GM21390 (cell line): ENCODE results near the gene NR6A1.

ENCODE experiments used
- ATAC-seq: cut with Tn5 transposase; IDR thresholded peaks from one replicate; pipeline ENCODE4 v1.9.1; 2021; ENCODE audit not compliant: unreplicated experiment

NR6A1 gene

DNA sequence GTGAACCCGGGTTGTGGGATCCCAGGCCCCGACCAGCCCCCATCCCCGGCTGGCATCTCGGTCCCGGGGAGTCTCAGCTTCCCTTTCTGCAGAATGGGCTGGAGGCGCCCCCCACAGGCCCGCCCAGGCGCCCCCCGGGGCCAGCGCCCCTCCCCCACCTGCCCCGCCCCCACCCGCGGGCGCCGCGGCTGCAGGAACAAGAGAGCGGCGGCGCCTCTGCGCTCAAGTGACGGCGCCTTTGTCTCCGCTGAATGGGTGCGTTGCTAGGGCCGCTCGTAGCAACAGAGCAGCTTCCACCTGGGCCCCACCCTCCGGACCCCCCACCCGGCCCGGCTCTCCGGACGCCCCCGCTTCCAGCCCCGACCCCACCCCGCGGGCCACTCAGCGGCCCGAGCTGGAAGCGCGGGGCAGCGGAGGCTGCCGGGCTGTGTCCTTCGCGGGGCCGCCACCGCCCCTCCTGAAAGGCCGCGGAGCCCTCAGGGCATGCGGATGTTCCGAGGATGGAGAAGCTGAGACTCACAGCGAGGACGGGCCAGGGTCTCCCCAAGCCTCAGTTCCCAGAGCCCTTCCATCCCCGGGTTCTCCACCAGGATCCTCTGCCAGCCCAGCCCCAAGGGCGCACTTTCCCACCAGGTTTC, 293.3 kb downstream of the NR6A1 start:
- ATAC-seq: no peak

- no peak for ATAC-seq
Measured at GRCh38 chr9:124477211-124477647, 293.9 kb downstream of the NR6A1 start.

DNA sequence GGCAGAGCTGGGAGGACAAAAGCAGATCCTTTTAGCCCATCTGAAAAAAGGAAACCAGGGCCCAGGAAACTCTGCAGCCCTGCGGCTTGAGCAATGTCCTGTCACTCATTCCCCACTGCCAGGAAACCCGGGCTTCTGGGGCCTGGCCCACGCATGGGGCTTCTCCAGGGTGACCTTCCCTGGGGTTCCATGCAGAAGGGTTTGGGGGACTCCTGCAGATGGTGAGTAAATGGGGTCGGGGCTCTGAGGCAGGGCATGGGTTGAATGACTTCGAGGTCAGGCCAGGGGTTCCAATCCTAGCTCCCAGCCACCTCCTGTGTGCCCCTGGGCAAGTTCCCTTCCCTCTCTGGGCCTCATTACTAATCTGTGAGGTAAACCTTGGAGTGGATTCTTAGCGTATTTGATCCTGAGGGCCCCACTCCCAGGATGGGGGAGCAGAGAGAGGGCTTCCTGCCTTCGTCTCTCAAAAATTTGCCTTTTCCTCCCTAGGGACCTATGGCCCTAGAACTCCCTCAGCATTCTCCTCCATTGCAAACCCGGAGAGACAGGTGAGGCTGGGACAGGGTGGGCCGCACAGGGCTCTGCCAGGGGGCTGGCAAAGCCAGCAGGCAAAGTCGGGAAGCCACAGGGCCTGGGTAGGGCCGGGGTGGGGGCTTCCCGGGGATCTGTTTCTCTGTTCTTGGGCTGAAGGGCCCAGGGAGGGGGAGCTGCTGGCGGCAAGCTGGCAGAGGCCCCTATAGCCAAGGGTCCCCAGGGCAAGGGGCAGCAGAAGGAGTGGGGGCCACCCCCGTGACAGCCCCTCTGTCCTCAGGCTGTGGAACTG, 295.0 kb downstream of the NR6A1 start:
- no peak for ATAC-seq

- no peak for ATAC-seq
Measured at GRCh38 chr9:124475158-124475867, 295.8 kb downstream of the NR6A1 start.

DNA sequence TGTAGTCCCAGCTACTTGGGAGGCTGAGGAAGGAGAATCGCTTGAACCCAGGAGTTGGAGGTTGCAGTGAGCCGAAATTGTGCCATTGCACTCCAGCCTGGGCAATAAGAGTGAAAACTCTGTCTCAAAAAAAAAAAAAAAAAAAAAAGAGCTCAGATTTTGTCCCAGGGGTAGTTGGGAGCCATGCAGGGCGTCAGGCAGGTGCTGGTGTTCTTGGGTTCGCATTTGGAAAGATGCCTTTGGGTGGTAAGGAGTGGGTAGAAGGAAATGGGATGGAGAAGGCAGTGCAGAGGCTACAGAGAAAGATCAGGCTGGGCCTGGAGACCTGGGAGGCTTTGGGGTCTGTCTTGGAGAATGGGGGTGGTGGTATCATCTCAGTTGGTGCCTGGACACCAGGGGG, 297.0 kb downstream of the NR6A1 start:
- no peak for ATAC-seq

GRCh38 chr9:124473310-124473709, 297.8 kb downstream of the NR6A1 start:
- no peak for ATAC-seq

GRCh38 chr9:124472770-124473169, 298.3 kb downstream of the NR6A1 start:
- ATAC-seq: no peak

GRCh38 chr9:124471761-124472160, 299.4 kb downstream of the NR6A1 start:
- no peak for ATAC-seq

DNA sequence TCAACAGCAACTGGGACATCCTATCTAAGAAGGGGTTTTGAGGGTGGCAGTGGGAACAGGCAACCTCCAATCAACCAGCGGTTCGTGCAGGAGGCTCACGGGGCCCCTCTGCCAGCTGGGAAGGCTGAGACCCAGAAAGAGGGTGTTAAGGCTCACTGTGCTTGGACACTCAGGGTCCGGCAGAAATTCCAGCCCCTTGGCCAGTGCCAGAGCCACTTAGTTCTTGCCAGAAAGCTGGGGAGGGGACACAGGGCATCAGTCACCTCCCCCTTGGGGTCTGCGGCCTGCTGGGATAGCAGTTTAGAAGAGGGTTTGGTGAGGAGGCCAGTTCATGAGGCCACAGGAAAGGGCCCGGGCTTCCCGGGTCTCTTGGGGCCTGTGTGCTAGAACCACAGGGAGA, 300.4 kb downstream of the NR6A1 start:
- no peak for ATAC-seq

- no peak for ATAC-seq
Measured at GRCh38 chr9:124470306-124470705, 300.8 kb downstream of the NR6A1 start.

DNA sequence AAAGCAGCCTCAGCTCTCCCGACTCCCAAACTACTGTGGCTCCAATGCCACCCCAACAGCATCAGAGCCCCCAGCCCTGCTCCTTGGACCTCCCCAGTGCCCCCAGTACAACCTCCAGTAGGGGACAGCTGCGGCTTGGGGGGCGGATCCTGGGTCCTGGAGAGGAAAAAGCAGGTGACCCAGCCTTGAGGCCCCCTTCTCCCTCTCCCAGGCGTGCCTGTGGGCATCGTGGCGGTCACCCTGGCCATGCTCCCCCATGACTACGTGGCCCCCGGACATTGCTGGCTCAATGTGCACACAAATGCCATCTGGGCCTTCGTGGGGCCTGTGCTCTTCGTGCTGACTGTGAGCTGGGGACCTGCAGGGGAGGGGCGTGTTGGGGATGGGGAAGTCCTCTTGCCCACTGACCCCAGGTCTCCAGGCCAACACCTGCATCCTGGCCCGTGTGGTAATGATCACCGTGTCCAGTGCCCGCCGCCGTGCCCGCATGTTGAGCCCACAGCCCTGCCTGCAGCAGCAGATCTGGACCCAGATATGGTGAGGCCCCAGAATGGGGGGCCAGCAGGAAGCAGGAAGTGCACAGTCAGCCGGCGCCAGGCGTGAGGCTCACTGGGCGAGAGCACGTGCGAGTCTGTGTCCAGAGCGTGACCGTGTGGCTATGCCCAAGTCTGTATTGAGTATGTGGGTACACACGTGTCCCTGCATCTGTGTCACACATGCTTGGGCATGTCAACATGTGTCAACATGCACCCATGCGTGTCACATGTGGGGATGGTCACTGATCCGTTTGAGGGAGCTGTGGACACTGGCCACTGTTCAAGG, 301.9 kb downstream of the NR6A1 start:
- no peak for ATAC-seq

GRCh38 chr9:124468061-124468740, 302.9 kb downstream of the NR6A1 start:
- no peak for ATAC-seq

DNA sequence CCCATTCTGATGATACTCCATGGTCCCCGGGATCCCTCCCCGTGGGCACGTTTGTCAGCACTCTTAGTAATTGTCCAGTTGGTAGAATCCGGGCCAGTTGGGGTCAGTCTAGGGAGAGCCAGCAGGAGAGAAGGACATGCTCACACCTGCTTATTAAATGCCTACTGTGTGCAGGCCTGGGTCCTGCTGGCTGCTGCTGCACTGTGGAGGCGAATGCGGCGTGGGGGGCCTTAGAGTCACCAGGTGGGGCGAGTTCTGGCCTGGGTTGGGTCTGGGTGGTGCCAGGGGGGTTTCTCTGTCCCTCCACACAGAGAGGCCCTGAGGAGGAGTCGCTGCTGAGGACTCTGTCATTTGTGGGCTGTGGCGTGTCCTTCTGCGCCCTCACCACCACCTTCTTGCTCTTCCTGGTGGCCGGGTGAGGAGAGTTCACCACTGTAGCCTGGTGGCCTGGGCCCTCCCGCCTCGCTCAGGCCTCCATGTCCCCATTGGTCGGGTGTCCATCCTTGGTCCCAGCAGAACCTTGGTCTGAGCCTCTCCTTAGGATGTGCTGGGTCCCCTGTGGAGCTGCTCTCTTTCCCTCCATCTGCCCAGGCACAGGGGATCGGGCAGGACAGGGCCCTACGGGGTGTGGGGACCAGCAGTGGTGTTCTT, 303.6 kb downstream of the NR6A1 start:
- no peak for ATAC-seq
